ENCODE data around the gene IFNB1. TPM values are rescaled to one million over a fixed set of nuclear protein-coding genes. Genes with fewer than 3 reads are reported as not detected.

Gene IFNB1
- total RNA-seq, 2 donors from 2014 or later = not detected

GRCh38 chr9:21085005-21085404 is 7.3 kb upstream of the IFNB1 start:
- no peaks in the 10 kb centered on the region for H3K27me3 Mint-ChIP-seq
- peaks cover 17% of the 10 kb centered on the region for H3K4me1 Mint-ChIP-seq
- no peak overlapping the region for H3K4me3 Mint-ChIP-seq
- ATAC-seq (no peak), DNase-seq (no peak)
- no peak overlapping the region for H3K27ac Mint-ChIP-seq
- H3K36me3 Mint-ChIP-seq (ENCODE audit: low read depth) = no peaks in the 10 kb centered on the region
- H3K9me3 ChIP-seq (ENCODE audit: control insufficient read depth, low read length, poor library complexity, severe bottlenecking) = no peaks in the 10 kb centered on the region

- Mint-ChIP-seq H3K4me1 (peaks cover 17% of the 10 kb centered on the region), H3K4me3 (no peak overlapping the region), H3K36me3 (ENCODE audit: low read depth) (no peaks in the 10 kb centered on the region), H3K27ac (no peak overlapping the region), H3K27me3 (no peaks in the 10 kb centered on the region)
- no peak for DNase-seq
- no peaks in the 10 kb centered on the region for H3K9me3 ChIP-seq (ENCODE audit: control insufficient read depth, low read length, poor library complexity, severe bottlenecking)
- ATAC-seq = no peak
These were observed 6.6 kb upstream of the IFNB1 start for GRCh38 chr9:21084242-21084850.

GRCh38 chr9:21082671-21083070 is 4.9 kb upstream of the IFNB1 start:
- H3K27me3 Mint-ChIP-seq = no peaks in the 10 kb centered on the region
- no peaks in the 10 kb centered on the region for H3K36me3 Mint-ChIP-seq (ENCODE audit: low read depth)
- H3K4me3 Mint-ChIP-seq = no peak overlapping the region
- no peak for ATAC-seq
- no peak for DNase-seq
- H3K4me1 Mint-ChIP-seq = peaks cover 23% of the 10 kb centered on the region
- H3K9me3 ChIP-seq (ENCODE audit: control insufficient read depth, low read length, poor library complexity, severe bottlenecking) = no peaks in the 10 kb centered on the region
- no peak overlapping the region for H3K27ac Mint-ChIP-seq

GRCh38 chr9:21081999-21082398 is 4.3 kb upstream of the IFNB1 start:
- Mint-ChIP-seq H3K27ac (no peak overlapping the region), H3K36me3 (ENCODE audit: low read depth) (no peaks in the 10 kb centered on the region), H3K27me3 (no peaks in the 10 kb centered on the region), H3K4me1 (peaks cover 23% of the 10 kb centered on the region), H3K4me3 (no peak overlapping the region)
- ATAC-seq (no peak), DNase-seq (no peak)
- no peaks in the 10 kb centered on the region for H3K9me3 ChIP-seq (ENCODE audit: control insufficient read depth, low read length, poor library complexity, severe bottlenecking)

GRCh38 chr9:21081451-21081850 is 3.7 kb upstream of the IFNB1 start:
- H3K36me3 Mint-ChIP-seq (ENCODE audit: low read depth) = no peaks in the 10 kb centered on the region
- H3K9me3 ChIP-seq (ENCODE audit: control insufficient read depth, low read length, poor library complexity, severe bottlenecking) = no peaks in the 10 kb centered on the region
- no peaks in the 10 kb centered on the region for H3K27me3 Mint-ChIP-seq
- no peak for DNase-seq
- no peak overlapping the region for H3K27ac Mint-ChIP-seq
- ATAC-seq = no peak
- peaks cover 23% of the 10 kb centered on the region for H3K4me1 Mint-ChIP-seq
- H3K4me3 Mint-ChIP-seq = no peak overlapping the region

GRCh38 chr9:21080793-21081192 is 3.1 kb upstream of the IFNB1 start:
- H3K9me3 ChIP-seq (ENCODE audit: control insufficient read depth, low read length, poor library complexity, severe bottlenecking) = no peaks in the 10 kb centered on the region
- H3K4me3 Mint-ChIP-seq = no peak overlapping the region
- H3K27me3 Mint-ChIP-seq = no peaks in the 10 kb centered on the region
- no peak for ATAC-seq
- DNase-seq = no peak
- H3K27ac Mint-ChIP-seq = no peak overlapping the region
- no peaks in the 10 kb centered on the region for H3K36me3 Mint-ChIP-seq (ENCODE audit: low read depth)
- peaks cover 23% of the 10 kb centered on the region for H3K4me1 Mint-ChIP-seq

GRCh38 chr9:21078702-21079101 is 960 bp upstream of the IFNB1 start:
- peak overlapping the region; percentile 27 for H3K27ac Mint-ChIP-seq
- ATAC-seq (peak; percentile 49), DNase-seq (no peak)
- H3K4me3 Mint-ChIP-seq = no peak overlapping the region
- H3K4me1 Mint-ChIP-seq = peaks cover 23% of the 10 kb centered on the region
- H3K9me3 ChIP-seq (ENCODE audit: control insufficient read depth, low read length, poor library complexity, severe bottlenecking) = no peaks in the 10 kb centered on the region
- peaks cover 4% of the 10 kb centered on the region for H3K27me3 Mint-ChIP-seq
- no peaks in the 10 kb centered on the region for H3K36me3 Mint-ChIP-seq (ENCODE audit: low read depth)

GRCh38 chr9:21075484-21075883 is 2.3 kb downstream of the IFNB1 start:
- Mint-ChIP-seq H3K4me1 (peaks cover 7% of the 10 kb centered on the region), H3K36me3 (ENCODE audit: low read depth) (peaks cover 3% of the 10 kb centered on the region), H3K4me3 (no peak overlapping the region), H3K27me3 (peaks cover 4% of the 10 kb centered on the region), H3K27ac (no peak overlapping the region)
- no peak for ATAC-seq
- H3K9me3 ChIP-seq (ENCODE audit: control insufficient read depth, low read length, poor library complexity, severe bottlenecking) = no peaks in the 10 kb centered on the region
- no peak for DNase-seq

GRCh38 chr9:21070906-21071305 is 6.8 kb downstream of the IFNB1 start:
- Mint-ChIP-seq H3K4me3 (no peak overlapping the region), H3K36me3 (ENCODE audit: low read depth) (peaks cover 3% of the 10 kb centered on the region), H3K27ac (no peak overlapping the region), H3K27me3 (peaks cover 4% of the 10 kb centered on the region), H3K4me1 (no peaks in the 10 kb centered on the region)
- ATAC-seq = no peak
- DNase-seq = no peak
- H3K9me3 ChIP-seq (ENCODE audit: control insufficient read depth, low read length, poor library complexity, severe bottlenecking) = no peaks in the 10 kb centered on the region

- H3K27me3 Mint-ChIP-seq = peaks cover 2% of the 10 kb centered on the region
- DNase-seq = no peak
- no peaks in the 10 kb centered on the region for H3K4me1 Mint-ChIP-seq
- no peak overlapping the region for H3K27ac Mint-ChIP-seq
- H3K4me3 Mint-ChIP-seq = no peak overlapping the region
- no peak for ATAC-seq
- H3K36me3 Mint-ChIP-seq (ENCODE audit: low read depth) = peaks cover 3% of the 10 kb centered on the region
- no peaks in the 10 kb centered on the region for H3K9me3 ChIP-seq (ENCODE audit: control insufficient read depth, low read length, poor library complexity, severe bottlenecking)
These were observed 7.6 kb downstream of the IFNB1 start for GRCh38 chr9:21070171-21070571.

- no peaks in the 10 kb centered on the region for H3K36me3 Mint-ChIP-seq (ENCODE audit: low read depth)
- H3K9me3 ChIP-seq (ENCODE audit: control insufficient read depth, low read length, poor library complexity, severe bottlenecking) = no peaks in the 10 kb centered on the region
- H3K4me3 Mint-ChIP-seq = no peak overlapping the region
- H3K4me1 Mint-ChIP-seq = peaks cover 10% of the 10 kb centered on the region
- no peaks in the 10 kb centered on the region for H3K27me3 Mint-ChIP-seq
- ATAC-seq (no peak), DNase-seq (no peak)
- H3K27ac Mint-ChIP-seq = peak overlapping the region; percentile 16
These were observed 16.7 kb downstream of the IFNB1 start for GRCh38 chr9:21060919-21061561.

- no peak overlapping the region for H3K27ac Mint-ChIP-seq
- peaks cover 10% of the 10 kb centered on the region for H3K4me1 Mint-ChIP-seq
- DNase-seq (no peak), ATAC-seq (no peak)
- H3K9me3 ChIP-seq (ENCODE audit: control insufficient read depth, low read length, poor library complexity, severe bottlenecking) = no peaks in the 10 kb centered on the region
- H3K27me3 Mint-ChIP-seq = no peaks in the 10 kb centered on the region
- H3K36me3 Mint-ChIP-seq (ENCODE audit: low read depth) = no peaks in the 10 kb centered on the region
- no peak overlapping the region for H3K4me3 Mint-ChIP-seq
These were observed 20.8 kb downstream of the IFNB1 start for GRCh38 chr9:21056931-21057330.

- Mint-ChIP-seq H3K36me3 (ENCODE audit: low read depth) (no peaks in the 10 kb centered on the region), H3K27ac (no peak overlapping the region), H3K4me1 (no peaks in the 10 kb centered on the region), H3K27me3 (peaks cover under 1% of the 10 kb centered on the region), H3K4me3 (no peak overlapping the region)
- no peak for DNase-seq
- no peak for ATAC-seq
- no peaks in the 10 kb centered on the region for H3K9me3 ChIP-seq (ENCODE audit: control insufficient read depth, low read length, poor library complexity, severe bottlenecking)
These were observed 23.9 kb downstream of the IFNB1 start for GRCh38 chr9:21053851-21054250.

- peaks cover 3% of the 10 kb centered on the region for H3K4me1 Mint-ChIP-seq
- H3K27ac Mint-ChIP-seq = no peak overlapping the region
- peaks cover 2% of the 10 kb centered on the region for H3K36me3 Mint-ChIP-seq (ENCODE audit: low read depth)
- peaks cover 10% of the 10 kb centered on the region for H3K27me3 Mint-ChIP-seq
- no peak for ATAC-seq
- DNase-seq = no peak
- H3K4me3 Mint-ChIP-seq = no peak overlapping the region
- no peaks in the 10 kb centered on the region for H3K9me3 ChIP-seq (ENCODE audit: control insufficient read depth, low read length, poor library complexity, severe bottlenecking)
These were observed 30.5 kb downstream of the IFNB1 start for GRCh38 chr9:21047281-21047691.
